ENCODE measurements around the gene ALDH8A1.

The ALDH8A1 gene

DNA sequence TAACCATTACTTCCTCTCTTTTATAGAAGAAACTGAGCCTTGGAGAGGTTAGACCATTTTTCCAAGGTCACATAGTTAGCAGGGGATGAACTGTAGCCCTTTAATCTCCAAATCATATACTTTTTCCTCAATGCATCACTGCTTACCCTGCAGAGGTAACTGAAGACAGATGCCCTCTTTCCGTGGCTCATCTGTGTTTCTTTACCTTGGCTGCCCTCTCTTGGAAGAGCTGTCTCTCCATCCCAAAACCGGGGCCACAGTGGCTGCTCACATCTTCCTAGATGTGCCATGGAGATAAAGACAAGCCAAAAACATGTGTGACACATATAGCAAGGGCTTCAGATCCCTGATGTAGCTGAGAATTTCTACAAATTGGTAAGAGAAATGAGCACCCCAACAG lies 581 bp upstream of the ALDH8A1 start:
- DNase-seq (ENCODE audit: low spot score), result no peak

DNA sequence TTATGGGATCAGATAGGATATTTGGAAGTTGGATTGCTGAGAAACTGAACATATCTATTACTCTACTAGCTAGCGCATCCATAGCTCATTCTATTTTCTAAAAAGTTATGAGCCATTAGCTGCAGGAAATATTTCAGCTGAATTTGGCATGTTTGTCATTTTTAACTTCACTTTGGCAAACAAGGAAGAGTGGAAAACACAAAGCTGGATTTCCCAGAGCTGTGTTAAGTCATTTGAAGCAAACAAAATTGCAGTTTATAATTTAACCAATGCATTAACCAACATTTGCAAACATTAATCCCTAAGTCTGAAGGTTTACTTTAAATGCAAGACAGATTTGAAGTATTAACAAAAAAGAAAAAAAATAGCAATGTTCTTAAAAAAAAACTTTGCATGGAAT lies 1.2 kb downstream of the ALDH8A1 start:
- no peak for DNase-seq (ENCODE audit: low spot score)

DNA sequence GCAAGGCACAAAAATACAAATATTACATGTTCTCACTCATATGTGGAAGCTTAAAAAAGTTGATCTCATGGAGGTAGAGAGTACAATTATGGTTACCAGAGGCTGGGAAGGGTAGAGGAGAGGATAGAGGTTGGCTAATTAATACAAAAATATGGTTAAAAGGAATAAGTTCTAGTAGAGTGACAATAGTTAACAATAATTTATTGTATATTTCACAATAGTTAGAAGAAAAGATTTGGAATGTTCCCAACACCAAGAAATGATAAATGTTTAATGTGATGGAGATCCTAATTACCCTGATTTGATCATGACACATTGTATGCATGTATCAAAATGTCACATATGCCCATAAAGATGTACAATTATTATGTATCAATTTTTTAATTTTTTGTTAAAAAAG lies 1.8 kb downstream of the ALDH8A1 start:
- DNase-seq (ENCODE audit: low spot score), result no peak

DNA sequence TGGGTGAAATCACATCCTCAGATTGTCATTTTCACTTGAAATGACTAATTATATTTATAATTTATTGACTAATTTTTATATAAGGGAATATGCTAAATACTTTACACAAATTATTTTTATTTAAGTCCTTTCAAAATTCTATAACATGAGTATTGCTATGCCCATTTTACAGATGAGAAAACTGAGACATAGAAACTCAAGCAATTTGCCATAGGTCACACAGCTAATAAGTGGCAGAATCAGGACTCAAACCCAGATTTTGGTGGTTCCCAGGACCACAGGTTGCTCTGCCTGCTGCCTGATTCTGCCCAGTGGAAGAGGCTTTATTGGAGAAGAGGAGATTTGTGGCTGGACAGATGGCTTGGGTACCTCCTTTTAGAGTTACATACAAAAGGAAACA lies 4.9 kb downstream of the ALDH8A1 start:
- no peak for DNase-seq (ENCODE audit: low spot score)

DNA sequence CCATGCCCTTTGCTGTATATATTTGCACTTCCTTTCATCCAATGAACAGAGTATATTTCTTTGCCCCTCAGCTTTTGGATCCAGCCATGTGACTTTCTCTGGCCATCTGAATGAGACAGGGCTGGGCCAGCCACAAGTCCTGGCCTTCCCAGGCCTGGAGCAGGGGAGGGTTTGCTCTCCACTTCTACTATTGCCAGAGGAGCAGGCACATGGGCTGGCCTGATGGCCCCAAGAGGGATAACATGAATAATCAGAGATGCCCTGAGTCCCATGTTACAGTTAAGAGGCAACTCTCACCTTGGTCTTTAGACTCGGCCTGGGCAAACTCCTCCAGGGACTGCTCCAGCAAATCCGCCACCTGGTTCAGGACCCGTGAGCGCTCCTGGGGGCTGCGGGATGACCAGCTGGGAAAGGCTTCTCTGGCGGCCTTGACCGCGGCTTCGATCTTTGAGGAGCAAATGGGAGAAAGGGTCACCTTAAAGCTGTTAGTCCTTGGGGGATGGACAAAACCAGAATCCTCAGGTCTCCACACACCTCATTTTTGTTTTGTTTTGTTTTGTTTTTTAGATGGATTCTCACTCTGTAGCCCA lies 6.3 kb downstream of the ALDH8A1 start:
- DNase-seq (ENCODE audit: low spot score), result no peak

DNA sequence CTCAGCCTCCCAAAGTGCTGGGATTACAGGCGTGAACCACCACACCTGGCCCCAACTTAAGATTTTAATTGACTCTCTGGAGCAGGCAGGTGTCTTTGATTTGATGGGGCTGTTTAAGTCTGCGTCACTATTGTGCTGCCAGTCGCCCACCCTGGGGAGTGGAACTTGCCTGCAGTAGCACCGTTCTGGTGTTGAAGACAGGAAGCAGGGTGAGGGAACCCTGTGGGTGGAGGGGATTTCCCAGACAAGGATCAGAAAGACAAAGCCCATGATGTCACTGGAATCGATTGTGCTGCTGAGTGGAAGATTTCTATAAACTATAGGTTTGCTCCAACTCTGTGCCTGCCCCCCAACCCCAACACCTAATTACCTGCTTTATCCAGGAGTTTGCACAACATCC lies 11.0 kb downstream of the ALDH8A1 start:
- DNase-seq (ENCODE audit: low spot score), result no peak

DNA sequence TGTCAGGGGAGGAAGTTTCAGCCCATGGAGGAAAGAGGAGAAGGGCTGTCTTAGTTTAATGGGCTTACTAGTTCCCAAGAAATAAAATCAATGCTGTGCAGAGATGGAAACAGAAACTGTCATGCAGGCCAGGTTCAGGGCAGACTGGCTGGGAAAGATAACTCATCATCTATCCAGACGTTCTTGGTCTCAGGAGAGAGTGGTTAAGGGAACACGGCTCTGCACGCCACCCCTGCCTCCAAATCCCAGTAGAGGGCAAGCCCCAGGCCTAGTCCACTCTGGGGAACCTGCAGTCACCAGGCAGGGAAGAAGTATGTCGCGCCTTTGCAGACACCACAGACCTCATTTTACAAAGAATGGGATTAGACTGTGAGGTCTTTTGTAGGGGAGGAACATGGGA lies 12.5 kb downstream of the ALDH8A1 start:
- no peak for DNase-seq (ENCODE audit: low spot score)

DNA sequence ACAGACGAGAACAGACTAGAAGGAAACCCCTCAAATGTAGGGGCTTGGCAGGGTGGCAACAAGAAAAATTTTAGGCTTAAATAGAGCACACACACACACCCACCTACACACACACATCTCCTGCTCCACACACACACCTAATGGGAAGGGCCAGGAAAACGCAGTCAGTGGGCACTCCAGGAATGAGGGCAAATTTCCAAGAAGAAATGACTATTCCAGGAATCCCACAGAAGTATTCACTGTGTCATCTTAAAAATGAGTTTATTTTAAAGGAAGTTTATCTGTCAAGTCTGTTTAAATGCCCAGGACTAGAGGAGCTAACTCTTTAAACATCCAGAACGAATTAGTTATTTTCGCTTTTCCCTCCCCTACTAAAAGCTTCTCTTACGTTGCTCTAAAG lies 13.0 kb downstream of the ALDH8A1 start:
- no peak for DNase-seq (ENCODE audit: low spot score)

DNA sequence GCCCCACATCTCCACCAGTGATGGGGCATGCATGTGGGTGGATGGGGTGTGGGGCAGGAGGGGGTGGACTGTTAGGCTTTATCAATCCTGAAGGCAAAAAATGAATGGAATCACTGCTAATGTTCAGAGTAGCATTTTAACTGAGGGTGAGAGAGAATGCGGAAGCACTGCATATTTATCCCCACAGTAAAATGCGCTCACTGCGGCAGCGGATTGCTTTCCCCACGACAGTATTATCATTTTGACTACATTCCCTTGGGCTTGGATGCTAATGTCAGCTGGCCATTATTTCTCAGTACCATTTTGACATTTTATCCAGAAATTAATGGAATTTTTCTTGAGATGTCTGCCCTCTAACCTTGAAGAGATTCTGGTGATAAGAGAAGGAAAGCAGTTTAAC lies 13.4 kb downstream of the ALDH8A1 start:
- no peak for DNase-seq (ENCODE audit: low spot score)

DNA sequence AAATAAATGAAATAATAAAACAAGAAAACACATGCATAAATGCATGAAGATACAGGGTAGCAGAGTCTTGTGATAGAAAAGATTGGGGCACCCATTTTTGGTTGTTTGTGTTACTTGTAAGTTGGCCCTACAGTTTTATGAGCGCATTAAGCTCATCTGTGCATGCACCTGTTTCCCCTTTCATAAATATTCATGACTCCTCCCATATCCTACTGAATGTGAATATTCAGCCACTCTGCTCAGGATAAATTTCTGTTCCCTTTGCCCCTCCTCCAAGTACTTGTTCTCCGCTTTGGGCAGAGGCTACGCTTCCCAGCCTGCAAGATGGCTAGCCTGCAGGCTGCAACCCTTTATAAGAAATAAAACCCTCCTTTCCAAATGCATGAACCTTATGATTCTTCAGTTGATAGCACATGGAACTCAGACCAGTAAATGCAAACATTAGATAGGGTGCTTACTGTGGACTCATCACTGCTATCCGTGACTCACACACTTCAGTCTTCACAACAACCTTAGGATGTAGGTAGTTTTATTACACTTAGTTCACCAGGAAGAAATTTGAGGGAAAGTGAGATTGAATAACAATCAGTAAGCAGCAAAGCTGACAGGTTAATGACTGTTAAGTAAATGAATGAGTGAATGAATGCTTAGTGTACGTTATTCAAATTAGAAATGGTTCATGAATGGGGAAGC lies 15.0 kb downstream of the ALDH8A1 start:
- DNase-seq (ENCODE audit: low spot score), result no peak

DNA sequence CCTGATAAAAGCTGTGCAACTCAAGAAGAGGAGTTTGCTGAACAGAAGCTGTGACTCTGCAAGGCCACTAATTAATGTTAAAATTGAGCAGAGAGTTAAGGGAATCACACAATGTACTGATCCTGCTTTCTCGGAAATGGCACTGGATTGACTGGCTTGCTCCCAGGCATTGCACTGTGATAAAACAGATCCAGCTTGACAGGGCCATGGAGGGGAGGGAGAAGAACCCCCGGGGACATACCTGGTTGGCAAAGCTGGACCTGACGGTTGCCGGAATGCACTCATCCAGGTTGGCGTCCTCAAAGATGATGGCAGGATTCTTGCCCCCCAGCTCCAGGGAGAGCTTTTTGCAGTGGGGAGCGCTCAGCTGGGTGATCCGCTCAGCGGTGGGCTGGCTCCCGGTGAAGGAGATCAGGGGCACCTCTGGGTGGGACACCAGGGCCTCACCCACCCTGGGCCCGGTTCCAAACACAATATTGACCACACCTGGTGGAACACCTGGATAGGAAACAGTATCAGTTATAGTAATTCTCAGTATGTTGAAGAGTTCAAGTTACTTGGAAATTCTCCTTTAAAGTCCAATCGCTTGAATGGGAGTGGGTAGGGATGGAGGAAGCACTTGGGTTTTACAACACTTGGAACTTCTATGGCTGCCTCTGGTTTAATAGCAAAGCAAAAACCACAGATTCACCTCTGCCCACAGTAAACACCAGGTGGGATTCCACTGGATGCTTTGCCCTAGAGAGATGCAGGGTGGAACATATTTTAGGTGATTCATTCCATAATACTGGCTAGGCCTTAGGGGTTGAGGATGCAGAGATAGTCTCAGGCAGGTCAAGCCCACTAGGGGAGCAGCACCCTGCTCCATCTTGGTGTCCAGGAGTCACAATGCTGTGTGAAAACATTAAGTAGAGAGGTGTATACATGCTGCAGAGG lies 17.1 kb downstream of the ALDH8A1 start:
- no peak for DNase-seq (ENCODE audit: low spot score)

DNA sequence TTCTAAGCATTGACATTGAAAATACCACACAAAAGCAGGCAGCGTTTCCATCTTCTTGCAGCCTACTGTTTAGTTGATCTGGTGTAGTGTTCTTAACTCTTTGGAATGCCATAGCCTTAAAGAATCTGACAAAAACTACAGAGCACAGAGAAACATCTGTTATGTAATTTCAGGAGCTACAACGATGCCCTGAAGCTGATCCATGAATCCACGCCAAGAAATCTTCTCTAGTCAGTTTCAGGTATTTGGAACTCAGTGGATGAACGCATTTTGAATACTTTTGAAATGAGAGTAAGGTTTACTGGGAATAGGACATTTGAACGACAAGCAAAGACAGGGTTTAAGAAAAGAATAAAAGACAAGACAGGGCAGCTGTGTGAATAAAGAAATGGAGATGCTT lies 17.8 kb downstream of the ALDH8A1 start:
- DNase-seq (ENCODE audit: low spot score), result no peak

DNA sequence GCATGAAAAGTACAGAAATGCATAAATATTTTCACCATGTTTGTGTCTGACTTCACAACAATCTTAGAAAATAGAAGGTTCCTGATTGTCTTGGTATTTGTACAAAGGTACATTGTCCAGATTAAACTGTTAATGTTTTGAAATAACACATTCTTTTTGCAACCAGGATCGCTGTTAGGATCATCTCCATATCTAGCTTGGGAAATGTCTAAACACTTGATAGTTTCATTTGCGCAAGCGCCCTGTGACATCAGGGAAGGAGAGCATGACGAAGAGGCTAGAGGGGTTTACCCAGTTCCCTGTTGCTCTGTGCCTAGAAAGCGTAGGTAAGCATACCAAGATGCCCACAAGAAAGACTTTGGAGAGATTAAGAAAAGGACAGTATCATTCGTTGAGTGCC lies 19.4 kb downstream of the ALDH8A1 start:
- no peak for DNase-seq (ENCODE audit: low spot score)

DNA sequence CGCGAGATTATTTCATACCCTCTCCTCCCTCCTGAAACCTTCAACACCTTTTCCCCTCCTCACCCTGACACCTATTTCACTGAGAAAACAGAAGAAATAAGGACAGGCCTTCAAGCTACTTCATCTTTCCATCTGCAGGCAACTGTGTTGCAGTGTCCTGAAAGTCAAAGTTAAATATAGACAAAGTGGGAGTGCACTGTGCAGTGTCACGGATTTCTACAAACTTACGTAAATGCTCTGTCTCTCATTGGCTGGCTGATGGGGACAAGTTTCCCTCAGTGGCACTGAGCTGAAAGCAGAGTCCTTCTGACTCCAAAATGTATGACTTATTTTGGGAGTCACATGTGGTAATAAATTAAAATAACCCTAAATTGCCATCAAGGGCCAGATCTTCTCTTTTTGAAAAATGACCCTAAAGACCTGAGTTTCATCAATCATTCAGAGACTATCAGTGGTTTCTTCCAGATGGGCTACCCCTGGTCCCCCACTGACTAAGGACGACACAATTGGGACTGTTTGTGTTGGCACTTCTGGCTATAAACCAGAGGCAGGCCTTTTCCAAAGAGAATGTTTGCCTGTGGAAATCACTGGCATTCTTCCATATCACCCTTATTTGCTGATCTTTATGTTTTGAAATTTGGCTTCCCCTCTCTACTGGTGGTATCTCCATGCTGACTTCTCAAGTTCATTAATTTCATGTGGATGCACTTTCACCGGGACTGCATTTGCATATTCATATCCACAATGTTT lies 21.6 kb downstream of the ALDH8A1 start:
- no peak for DNase-seq (ENCODE audit: low spot score)

DNA sequence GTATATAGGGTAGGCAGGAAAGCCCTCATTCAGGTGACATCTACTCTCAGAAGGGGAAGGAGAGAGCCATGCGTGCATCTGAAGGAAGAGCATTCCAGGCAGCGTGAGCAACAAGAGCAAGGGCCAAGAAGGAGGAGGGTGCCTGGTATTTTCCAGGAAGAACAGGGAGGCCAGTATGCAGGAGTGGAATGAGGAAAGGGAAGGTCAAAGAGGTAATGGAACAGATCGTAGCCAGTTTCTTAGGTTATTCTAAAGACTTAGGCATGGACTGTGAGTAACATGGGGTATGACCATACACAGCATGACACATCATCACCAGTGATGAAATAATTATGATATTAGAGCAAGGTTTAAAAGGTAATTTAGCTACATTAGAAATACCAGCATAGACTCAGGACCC lies 24.1 kb downstream of the ALDH8A1 start:
- no peak for DNase-seq (ENCODE audit: low spot score)

DNA sequence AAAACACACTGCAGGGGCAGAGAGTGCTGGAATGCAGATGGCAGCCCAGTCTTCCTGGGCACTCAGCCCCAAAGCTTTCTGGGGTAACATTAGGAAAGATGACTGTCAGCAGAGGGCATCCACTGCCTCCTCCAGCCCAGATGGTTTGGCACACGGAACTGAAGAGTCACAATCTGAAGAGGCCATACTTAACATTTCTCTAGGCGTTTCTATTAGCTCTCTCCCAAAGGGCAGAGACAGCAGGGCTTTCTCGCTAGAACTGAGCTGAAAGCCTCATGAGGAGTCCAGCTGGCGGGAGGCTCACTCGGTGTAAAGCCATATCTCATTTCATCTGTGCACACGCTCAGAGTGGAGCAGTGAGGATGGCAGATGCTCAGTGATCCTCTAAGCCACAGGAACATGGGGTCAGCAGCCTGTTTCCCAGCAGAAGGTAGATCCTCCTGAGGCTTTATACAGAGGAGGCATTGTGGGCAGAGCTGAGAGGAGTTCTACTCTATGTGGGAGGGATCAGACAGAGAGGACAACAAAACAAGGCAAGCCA lies 28.1 kb downstream of the ALDH8A1 start:
- DNase-seq (ENCODE audit: low spot score), result no peak

DNA sequence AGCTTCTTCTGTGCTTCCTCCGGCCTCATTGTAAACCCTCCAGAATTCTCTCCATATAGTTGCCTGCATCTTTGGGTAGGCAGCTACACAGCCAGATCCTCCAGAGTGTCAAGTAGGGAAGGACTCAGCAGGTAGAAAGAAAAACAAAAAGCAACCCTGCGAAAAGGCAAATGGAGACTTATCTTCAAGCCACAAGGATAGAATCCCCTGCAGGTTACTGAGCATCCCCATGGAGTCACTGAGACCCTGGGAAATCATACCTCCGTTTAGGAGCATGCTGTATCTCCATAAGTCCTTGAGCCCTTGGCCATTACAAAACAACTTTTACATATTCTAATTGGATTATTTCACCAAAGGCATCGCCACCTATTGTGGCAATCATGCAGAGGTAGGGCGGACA lies 28.6 kb downstream of the ALDH8A1 start:
- no peak for DNase-seq (ENCODE audit: low spot score)

DNA sequence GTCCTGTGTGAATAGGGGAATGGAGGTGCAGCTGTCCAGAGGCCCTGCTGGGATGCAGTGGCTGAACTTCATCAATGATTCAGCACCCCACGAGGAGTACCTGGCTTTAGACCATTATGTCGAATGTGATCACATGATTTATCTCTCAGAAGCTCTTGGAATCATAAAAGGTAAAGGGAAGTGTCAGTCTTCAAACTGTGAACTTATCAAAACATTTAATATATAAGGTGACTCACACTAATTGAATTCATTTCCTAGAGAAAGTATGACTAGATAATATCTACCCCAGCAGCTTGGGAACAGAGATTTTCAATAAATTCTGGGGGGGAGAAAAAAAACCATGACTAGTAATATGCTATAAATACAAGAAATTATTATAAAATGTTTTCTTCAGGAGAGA lies 29.5 kb downstream of the ALDH8A1 start:
- DNase-seq (ENCODE audit: low spot score), result no peak

DNA sequence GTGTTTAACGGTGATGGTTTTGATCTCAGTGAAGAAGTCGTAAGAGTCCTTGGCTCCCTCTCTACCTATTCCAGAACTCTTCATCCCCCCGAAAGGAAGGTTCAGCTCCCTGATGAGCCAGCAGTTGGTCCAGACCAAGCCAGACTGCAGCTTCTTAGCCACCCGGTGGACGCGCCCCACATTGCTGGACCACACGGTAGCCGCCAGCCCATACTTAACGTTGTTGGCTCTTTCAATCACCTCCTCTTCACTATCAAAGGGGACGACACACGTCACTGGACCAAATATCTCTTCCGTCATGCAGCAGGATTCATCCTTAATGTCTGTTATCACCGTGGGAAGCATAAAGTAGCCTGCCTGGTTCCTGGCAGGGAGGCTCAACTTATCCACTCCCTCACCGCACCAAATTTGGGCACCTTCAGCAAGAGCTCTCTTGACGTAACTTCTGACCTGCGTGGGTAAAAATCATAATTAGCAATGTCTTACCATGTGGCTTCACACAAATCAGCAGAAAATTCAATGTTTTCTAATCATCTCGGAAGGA lies 31.4 kb downstream of the ALDH8A1 start:
- no peak for DNase-seq (ENCODE audit: low spot score)

DNA sequence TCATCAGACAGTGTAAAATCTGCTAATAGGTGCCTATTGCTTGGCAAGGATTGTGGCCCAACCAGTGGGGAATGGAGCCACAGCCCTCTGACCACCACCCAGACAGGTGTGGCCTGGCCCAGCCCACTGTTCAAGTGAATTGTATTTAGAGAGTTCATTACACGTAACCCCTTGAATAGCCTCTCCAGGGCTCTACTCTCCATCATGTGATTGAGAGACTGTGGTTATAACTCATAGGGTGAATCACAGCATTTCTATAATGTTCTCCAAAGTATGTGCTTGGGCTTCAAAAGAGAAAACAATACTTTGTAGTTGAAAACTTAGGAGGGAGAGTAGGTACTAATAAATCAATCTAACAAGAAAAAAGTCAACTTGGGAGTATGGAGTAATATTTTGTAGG lies 38.4 kb downstream of the ALDH8A1 start:
- DNase-seq (ENCODE audit: low spot score), result no peak

DNA sequence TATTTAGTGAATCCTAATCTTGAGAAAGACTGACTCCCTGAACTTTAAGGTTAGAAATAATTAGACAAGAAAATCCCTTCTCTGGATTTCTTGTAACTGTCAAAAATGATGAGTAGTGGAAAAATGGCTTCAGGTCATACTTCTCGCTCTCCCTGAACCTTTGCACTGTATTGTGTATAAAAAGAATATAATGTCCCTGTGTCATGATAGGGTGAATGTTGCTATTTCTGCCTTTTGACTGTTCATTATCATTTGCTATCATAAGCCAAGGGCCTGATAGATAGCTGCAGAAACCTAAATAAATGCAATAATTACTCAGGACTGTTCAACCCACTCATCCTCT lies 39.3 kb downstream of the ALDH8A1 start:
- no peak for DNase-seq (ENCODE audit: low spot score)

Data from ecto neural progenitor cell (in vitro differentiated cells).